Epithelial cell of prostate (primary cell): Measurements from ENCODE around the gene RANBP17.
"Not testable (repeated sequence)": the region's sequence is repeated elsewhere in the genome, so short reads cannot be mapped to it uniquely, and the experiment has no call there.

Experiments used
- DNase-seq: peaks from one replicate; pipeline ENCODE4 v3.0.0-alpha.2; 2011; ENCODE audit warnings: low read depth, low spot score
- H3K27ac ChIP-seq: fragments of 450-650 bp; 2 replicates; pipeline ENCODE4 v1.5.1; 2017; ENCODE audit warnings: mild to moderate bottlenecking

Gene RANBP17

DNA sequence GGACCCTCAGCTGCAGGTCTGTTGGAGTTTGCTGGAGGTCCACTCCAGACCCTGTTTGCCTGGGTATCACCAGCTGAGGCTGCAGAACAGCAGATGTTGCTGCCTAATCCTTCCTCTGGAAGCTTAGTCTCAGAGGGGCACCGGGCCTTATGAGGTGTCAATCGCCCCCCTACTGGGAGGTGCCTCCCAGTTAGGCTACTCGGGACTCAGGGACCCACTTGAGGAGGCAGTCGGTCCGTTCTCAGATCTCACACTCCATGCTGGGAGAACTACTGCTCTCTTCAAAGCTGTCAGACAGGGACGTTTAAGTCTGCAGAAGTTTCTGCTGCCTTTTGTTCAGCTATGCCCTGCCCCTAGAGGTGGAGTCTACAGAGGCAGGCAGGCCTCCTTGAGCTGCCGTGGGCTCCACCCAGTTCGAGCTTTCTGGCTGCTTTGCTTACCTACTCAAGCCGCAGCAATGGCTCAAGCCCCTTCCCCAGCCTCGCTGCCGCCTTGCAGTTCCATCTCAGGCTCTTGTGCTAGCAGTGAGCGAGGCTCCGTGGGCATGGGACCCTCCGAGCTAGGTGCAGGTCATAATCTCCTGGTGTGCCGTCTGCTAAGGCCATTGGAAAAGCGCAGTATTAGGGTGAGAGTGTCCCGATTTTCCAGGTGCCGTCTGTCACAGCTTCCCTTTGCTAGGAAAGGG, 73.9 kb downstream of the RANBP17 start:
- not testable (repeated sequence) for H3K27ac ChIP-seq, DNase-seq

DNA sequence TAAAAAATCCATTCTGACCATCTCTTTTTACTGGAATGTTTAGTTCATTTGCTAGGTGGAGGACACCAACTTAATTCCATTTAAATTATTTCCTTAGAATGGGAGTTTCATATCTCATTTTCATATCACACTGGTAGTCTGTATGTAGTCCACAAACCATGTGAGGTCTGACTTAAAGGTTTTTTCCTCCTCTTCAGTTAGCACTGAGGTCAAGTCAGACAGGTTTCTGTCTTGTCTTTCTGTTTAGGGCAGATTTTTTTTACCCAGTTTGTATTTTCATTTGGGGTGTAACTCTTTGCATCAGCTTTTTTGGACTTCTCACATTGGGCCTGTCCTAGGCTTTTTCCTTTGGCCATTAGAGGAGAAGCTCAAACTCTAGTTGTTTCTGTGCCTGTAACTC, 75.3 kb downstream of the RANBP17 start:
- H3K27ac ChIP-seq, result no peak overlapping the region
- no peak for DNase-seq

DNA sequence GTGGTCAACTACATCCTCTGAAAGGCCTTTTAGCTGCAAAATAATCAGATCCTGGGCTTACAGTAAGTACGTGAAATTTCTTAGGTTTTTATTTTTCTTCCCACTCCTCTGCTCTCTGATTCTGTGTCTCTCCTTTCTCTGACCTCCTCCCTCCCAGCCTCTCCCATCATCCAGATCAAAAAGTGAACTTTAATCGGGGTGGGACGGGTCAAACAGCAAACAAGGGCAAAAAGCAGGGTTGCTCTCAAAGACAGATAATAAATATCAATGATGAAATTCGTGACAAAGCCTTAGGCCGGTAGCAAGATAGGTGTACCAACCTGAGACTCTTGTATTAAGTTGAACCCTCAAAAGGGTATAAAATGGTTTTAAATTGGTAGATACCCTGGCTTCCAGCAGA, 76.1 kb downstream of the RANBP17 start:
- DNase-seq, result no peak
- H3K27ac ChIP-seq, result no peak overlapping the region

DNA sequence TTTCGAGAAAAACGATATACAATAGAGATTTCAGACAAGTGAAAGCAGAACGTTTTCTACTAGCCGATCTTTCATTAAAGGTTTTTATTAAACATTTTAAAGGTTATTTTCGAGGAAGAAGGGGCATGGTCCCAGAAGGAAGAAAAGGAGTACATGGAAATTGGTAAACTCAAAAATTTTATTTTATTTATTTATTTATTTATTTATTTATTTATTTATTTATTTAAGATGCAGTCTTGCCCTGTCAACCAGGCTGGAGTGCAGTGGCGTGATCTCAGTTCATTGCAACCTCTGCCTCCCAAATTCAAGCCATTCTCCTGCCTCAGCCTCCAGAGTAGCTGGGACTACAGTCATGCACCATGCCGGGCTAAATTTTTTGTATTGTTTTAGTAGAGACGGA, 77.4 kb downstream of the RANBP17 start:
- no peak for DNase-seq
- H3K27ac ChIP-seq, result no peak overlapping the region

DNA sequence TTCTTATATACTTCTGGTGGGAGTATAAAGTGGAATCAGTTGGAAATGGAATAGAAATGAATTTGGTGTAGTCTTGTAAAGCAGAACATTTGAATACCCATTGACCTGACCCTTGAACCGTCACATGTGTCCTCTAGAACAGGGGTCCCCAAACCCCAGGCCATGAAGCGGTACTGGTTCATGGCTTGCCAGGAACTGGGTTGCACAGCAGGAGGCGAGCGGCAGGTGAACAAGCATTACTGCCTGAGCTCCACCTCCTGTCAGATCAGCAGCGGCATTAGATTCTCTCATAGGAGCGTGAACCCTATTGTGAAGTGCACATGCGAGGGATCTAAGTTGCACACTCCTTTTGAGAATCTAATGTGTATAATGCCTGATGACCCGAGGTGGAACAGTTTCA, 80.0 kb downstream of the RANBP17 start:
- no peak overlapping the region for H3K27ac ChIP-seq
- no peak for DNase-seq

DNA sequence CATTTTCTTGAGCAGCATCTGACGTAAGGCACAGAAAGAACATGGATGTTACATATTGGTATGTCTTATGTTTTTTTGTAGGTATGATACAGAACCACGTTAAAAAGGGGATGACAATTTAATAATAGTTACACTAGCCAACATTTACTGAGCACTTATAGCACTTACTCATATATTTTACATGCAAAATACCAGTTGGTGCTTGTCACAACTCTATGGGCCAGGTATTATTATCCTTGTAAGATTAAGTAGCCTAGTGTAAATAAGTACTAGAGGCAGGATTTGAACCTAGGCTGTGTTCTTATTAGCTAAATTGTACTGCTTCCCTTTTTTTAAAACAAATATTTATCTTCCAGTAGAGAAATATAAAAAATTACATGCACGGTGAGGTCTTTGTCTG, 83.5 kb downstream of the RANBP17 start:
- DNase-seq, result peak; percentile 8
- no peak overlapping the region for H3K27ac ChIP-seq

DNA sequence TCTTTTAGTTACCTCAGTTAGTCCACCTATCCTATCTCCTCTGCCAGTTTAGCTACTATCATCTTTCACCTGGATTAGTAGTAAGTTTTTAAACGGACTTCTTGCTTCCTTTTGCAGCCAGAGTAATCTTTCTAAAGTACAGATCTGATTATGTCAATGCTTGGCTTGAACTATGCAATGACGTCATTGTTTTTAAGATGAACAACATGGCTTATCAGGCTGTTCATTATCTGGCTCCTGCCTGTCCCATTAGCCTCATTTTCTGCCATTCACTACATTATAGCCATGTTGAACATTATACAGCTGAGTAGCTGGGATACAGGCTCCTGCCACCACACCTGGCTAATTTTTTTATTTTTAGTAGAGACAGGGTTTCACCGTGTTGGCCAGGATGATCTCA, 98.7 kb downstream of the RANBP17 start:
- no peak overlapping the region for H3K27ac ChIP-seq
- no peak for DNase-seq

DNA sequence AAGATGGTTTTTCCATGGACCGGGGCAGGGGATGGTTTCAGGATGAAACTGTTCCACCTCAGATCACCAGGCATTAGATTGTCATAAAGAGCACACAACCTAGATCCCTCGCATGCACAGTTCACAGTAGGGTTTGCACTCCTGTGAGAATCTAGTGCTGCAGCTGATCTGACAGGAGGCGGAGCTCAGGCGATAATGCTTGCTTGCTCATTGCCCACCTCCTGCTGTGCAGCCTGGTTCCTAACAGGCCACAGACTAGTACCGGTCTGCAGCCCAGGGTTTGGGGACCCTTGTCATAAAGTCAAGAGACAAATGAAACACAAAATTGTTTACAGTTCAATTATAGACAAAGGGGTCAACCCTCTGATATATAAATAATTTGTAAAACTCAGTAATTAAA, 101.7 kb downstream of the RANBP17 start:
- no peak for DNase-seq

DNA sequence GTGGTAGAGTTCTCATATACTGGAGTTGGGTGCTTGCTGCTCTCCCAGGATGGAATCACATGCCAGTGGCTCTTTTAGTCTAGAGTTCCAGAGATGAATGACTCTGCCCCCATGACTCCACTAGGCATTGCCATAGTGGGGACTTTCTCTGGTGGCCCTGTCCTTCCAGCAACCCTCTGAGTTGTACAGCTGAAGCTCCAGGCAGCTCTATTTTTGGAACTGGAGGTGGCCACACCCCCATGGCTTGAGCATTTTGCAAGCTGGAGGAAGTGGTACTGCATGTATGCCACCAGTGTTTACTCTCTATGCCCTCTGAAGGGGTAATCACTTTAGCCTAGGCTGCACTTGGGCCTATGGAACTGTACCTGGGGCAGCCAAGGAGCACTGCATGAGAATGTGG, 112.6 kb downstream of the RANBP17 start:
- DNase-seq, result no peak
- no peak overlapping the region for H3K27ac ChIP-seq

More for the DNA sequence above, 101.7 kb downstream of the RANBP17 start:
- H3K27ac ChIP-seq, result no peak overlapping the region

DNA sequence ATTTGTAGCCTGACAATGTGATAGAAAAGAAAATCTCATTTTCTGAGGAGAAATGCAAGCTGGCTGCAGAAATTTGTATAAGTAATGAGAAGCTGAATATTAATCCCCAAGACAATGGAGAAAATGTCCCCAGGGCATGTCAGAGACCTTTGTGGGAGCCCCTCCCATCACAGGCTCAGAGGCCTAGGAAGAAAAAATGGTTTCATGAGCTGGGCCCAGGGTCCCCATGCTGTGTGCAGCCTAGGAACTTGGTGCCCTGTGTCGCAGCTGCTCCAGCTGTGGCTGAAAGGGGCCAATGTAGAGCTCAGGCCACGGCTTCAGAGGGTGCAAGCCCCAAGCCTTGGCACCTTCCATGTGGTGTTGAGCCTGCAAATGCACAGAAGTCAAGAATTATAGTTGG, 118.4 kb downstream of the RANBP17 start:
- DNase-seq, H3K27ac ChIP-seq: not testable (repeated sequence)

DNA sequence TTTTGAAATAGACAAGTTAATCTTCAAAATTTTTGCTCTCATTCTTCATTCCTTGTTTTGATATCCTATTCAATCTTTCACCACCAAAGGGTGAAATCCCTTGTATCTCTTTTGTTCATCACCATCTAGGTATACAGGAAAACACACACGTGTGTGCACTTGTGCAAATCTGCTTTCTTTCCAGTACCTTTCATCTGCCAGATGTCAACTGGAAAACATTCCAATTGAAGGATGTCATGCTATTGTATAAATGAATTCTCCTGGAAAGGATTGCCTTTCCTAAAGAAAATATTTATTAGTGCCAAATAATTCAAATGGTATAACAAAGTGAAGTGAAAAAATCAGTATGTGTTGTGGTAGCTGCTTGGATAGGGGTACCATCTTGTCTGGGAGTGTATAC, 123.7 kb downstream of the RANBP17 start:
- no peak overlapping the region for H3K27ac ChIP-seq
- no peak for DNase-seq

DNA sequence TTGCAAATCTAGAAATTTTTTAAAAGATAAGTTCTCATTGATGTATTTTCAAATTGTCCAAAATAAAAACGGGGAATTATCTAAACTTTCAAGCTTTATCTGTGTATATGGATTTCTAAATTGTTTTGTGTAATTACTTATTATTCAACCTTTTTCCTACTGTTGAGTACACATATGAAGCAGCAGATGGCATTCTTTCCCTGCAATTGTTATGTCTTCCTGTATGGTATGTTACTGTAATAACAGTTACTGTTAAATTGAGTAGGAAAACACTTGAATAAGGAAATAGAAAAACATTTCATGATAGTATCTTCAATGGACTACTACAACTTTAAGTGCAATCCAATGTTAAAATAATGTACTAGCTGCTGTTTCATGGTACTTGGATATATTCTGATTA, 124.8 kb downstream of the RANBP17 start:
- no peak overlapping the region for H3K27ac ChIP-seq
- no peak for DNase-seq

DNA sequence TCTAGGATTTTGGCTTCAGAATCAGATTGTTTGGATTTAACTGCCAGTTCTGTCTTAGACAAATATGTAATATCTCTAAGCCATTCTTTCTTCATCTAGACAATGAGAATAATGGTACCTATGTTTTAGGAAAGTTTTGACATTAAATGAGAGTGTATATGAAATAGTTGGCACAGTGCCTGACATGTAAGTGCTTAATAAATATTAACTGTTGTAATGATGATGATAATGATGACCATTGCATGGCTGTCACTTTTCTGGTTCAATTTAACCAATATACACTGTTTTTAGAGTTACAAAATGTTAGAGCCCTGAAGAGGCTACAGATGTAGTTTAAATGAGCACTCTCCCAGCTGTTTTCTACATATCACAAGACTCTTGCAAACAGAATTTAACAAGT, 131.7 kb downstream of the RANBP17 start:
- DNase-seq, result no peak

DNA sequence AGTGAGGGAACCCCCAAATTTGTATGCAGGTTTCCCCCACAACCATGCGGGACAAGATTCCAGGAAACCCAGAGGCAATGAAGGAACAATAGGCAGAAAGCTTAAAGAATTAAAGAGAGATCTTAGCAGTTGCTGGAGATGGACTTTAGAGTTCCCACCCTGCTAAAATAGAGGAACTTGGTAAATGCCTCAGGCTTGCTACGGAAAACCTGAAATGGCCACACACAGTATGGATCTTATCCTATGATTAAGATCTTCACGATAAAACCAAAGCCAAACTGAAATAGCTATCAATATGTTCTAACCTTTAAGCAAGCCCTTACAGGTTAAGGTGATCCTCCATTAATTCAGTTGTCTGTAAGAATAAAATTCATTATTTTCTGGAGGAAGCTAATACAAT, 148.3 kb downstream of the RANBP17 start:
- H3K27ac ChIP-seq, result no peak overlapping the region
- no peak for DNase-seq

More for the DNA sequence above, 131.7 kb downstream of the RANBP17 start:
- H3K27ac ChIP-seq, result no peak overlapping the region

DNA sequence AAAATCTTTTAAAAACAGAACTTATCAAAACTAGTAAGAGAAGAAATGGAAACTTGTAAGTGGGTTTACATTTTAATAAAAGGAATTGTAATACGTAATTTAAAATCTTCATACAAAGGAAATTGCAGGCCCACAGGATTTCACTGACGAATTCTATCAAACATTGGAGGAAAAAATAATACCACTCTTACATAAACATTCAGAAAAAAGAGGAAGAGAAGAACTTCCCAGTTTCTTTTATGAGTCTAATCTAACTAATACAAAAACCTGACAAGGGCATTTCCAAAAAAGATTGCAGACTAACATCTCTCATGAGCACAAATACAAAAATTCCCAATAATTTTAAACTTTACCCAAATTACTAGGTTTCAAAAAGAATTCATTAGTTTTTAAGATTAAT, 149.0 kb downstream of the RANBP17 start:
- H3K27ac ChIP-seq, result no peak overlapping the region
- DNase-seq, result no peak

DNA sequence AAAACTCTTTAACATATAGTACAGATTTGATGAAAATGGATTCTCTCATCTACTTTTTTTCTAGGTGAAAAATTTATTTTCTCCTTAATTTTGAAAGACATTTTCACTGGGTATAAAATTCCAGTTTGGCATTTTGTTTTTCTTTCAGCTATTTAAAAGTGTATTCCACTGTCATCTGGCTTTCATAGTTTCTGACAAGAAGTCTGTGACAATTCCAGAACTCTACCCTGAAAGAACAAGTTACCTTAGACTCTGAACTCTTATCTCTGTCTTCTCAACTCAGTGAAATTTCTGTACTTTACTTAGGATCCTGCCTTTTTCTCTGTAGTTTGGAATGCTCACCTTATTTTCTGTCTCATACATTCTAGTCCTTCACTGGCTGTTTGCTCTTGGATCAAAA, 161.7 kb downstream of the RANBP17 start:
- no peak overlapping the region for H3K27ac ChIP-seq
- no peak for DNase-seq

DNA sequence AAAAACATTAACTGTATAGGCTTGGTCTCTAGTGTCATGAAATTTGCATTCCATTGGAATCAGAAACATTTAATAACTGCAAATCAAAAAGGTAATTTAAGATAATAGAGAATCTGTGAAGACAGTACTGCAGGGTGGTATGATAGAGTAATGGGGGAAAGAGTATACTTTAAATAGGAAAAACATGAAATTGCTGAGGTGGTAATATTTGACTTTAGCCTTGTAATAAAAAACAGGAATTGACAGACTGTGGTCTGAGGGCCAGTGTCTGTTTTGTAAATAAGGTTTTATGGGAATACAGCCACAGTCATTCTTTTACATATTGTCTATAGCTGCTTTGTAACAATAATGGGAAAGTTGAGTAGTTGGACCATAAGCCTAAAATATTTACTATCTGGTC, 162.3 kb downstream of the RANBP17 start:
- no peak for DNase-seq

DNA sequence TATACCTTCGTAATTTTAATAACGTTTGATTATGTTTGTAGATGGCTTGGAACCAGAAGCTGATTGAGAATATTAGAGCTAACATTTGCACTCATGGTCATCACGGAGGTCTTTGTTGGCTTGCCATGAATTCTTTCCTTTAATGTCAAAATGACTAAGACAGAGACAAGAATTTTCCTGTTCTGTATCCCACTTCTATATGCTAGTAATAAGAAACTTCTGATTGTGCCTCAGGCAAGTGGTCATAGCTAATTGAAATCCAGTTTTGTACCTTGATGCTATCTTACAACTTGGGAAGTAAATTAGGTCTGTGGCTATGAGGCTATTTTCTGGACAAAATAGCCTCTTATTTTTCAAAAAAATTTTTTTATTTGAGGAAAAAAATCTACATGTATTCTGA, 167.6 kb downstream of the RANBP17 start:
- DNase-seq, result no peak
- no peak overlapping the region for H3K27ac ChIP-seq

More for the DNA sequence above, 162.3 kb downstream of the RANBP17 start:
- H3K27ac ChIP-seq, result no peak overlapping the region

DNA sequence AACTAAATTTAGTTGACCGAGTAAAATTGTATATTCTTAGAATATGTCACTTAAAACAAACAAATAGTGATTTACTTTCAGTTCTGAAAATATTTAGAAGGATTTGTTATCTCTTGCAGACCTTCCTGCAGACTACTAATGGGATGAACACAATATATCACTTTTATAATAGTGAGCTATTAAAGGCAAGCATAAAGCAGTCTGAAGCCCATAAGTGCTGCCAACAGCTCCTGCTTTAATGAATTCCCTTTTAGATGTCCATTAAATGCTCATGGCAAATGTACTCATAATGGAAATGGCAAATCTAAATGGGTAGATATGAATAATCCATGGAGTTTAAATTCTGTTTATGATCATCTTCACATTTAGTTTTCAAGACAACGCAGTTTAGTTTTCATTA, 170.2 kb downstream of the RANBP17 start:
- no peak for DNase-seq
- H3K27ac ChIP-seq, result no peak overlapping the region

DNA sequence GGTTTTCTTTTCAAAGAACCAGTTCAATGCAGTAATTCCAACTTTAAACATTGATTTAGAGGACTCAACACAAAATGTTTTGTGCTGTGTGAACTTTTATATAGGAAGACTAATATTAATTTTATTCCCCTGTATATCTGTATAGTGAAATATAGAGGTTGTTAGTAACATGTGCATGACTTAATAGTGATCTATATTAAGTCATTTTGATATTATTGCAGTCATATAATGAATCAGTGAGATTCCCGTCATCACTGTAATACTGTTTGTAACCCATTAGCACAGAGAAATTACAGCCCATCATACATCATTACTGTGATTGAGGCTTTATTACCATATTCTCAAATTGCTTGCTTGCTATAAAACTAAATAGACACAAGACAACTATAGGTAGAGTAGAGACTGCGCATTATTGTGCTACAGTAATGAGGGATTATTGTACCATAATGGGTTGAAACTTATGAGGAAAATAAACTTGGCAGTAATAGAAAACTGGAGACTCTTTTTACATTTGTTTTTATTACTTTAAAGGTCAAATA, 170.7 kb downstream of the RANBP17 start:
- no peak overlapping the region for H3K27ac ChIP-seq
- DNase-seq, result no peak

DNA sequence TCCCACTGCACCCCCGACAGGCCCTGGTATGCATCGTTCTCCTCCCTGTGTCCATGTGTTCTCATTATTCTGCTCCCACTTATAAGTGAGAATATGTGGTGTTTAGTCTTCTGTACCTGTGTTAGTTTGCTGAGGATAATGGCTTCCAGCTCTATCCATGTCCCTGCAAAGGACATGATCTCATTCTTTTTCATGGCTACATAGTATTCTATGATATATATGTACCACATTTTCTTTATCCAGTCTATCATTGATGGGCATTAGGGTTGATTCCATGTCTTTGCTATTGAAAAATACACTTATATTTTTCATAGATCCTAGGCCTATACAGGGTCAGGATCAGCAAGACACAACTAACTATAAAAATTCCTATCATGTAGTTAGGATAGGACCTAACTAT, 180.1 kb downstream of the RANBP17 start:
- not testable (repeated sequence) for H3K27ac ChIP-seq, DNase-seq

DNA sequence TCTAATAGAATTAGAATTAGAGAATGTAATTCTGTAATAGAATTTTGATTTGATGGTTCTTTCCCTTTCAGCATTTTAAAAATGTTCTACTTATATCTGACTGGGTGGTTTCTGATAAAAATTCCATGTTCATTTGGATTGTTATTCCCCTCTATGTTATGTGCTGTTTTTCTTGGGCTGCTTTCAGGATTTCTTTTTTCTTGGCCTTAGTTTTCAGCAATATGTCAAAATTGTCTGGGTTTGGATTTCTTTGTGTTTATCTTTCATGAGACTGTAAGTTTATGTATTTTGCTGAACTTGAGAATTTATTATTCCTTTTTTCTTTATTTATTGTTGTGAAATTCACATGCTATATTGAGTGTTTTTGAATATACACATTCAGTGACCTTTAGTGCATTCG, 189.1 kb downstream of the RANBP17 start:
- H3K27ac ChIP-seq, result no peak overlapping the region
- DNase-seq, result no peak
